ENCODE results near the gene MOK.

- TF ChIP-seq, protein P1, sequence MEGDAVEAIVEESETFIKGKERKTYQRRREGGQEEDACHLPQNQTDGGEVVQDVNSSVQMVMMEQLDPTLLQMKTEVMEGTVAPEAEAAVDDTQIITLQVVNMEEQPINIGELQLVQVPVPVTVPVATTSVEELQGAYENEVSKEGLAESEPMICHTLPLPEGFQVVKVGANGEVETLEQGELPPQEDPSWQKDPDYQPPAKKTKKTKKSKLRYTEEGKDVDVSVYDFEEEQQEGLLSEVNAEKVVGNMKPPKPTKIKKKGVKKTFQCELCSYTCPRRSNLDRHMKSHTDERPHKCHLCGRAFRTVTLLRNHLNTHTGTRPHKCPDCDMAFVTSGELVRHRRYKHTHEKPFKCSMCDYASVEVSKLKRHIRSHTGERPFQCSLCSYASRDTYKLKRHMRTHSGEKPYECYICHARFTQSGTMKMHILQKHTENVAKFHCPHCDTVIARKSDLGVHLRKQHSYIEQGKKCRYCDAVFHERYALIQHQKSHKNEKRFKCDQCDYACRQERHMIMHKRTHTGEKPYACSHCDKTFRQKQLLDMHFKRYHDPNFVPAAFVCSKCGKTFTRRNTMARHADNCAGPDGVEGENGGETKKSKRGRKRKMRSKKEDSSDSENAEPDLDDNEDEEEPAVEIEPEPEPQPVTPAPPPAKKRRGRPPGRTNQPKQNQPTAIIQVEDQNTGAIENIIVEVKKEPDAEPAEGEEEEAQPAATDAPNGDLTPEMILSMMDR (IDR thresholded peaks at IDR 0.05) = no peak
- no peak for TF ChIP-seq EP300 (IDR thresholded peaks at IDR 0.05)
- TF ChIP-seq POLR2A (IDR thresholded peaks at IDR 0.05) = no peak
Observed at GRCh38 chr14:102330806-102331205, 25.8 kb upstream of the MOK start.

All from ovary (tissue), 3 donors.